ENCODE results near the gene DNTT. TPM values are rescaled to one million over a fixed set of nuclear protein-coding genes. Genes with fewer than 3 reads are reported as not detected.

DNTT gene
- total RNA-seq, 1 experiment from 2014 or later, result not detected

GRCh38 chr10:96309628-96310320 lies 5.5 kb downstream of the DNTT start:
- no peak for DNase-seq (ENCODE audit: low spot score)

- DNase-seq (ENCODE audit: low spot score), result no peak
Measured at GRCh38 chr10:96310321-96310669, 6.1 kb downstream of the DNTT start.

GRCh38 chr10:96311180-96311715 lies 7.0 kb downstream of the DNTT start:
- no peak for DNase-seq (ENCODE audit: low spot score)

DNA sequence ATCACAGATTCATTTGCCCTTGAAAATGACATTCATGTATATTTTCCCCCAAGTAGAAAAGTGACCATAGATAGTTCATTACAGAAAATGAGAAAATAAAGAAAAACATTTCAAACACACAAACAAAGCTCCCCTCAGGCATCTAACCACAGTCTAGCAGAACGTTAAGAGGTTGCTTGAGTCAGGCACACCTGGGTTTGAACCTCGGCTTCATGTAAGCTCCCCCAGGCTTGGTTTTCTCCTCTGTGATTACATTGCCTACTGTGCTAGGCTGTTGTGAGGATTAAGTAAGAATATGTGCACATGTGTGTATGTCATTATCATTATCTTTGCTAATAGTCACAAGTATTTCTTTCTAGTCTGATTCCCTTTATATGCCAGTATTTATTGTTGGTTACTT lies 9.1 kb downstream of the DNTT start:
- DNase-seq (ENCODE audit: low spot score), result no peak

DNA sequence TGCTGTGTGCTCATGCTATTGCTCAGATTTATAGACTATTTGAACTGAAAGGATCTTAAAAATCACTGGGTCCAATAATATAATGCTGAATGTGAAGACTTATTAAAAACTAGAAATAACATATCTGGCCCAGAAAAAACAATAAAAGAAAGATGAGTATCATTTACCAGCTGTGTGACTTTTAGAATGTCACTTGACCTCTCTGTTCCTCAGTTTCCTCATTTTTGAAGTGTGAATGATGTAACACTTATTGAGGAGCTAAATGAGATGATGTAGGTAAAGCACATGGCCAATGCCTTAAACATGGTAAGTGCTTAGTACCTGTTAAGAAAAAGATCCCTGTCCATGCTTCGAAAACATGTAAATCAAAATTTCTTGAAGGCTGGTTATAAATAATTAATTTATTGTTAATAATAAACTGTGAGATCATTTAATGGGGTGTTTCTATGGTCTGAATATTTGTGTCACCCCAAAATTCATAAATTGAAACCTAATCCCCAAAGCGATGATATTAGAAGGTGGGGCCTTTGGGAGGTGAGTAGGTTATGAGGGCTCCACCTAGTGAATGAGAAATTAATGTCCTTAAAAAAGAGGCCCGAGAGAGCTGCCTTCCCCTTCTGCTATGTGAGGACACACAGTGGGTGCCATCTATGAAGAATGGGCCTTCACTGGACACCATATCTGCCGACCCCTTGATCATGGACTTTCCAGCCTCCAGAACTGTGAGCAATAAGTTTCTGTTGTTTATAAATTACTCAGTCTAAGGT lies 13.0 kb downstream of the DNTT start:
- DNase-seq (ENCODE audit: low spot score), result no peak

DNA sequence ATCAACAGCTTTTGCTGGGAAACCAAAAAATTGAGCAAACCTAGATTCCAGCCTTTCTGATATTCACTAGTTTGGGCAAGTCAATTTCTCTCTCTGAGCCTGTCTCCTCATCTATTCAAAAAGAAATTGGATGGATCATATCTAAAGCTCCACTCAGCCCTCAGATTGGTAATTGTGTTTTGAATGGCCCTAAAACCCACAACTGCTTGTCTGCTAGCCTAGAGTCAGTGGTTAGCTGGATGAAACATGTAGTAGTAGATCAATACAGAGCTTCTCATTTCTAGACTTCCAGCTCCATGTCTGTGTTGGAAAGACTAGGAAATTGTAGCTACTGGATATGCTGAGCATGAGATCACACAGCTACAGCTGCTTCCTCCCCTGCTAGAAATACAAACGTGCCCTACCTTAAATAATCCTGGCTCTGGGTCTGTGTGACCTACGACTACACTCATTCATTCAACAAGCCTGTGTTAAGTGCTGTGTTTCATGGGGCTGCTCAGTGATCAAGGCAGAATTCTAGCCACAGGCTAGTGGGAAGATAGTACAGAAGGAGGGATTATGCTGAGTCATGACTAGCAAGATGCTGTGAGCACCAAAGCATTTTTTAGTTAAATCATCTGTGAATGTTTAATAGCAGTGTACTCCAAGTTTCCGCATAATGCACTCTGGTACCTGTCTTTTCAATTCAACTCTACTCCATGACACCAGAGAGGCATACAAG lies 15.7 kb downstream of the DNTT start:
- peak; percentile 14 for DNase-seq (ENCODE audit: low spot score)

DNA sequence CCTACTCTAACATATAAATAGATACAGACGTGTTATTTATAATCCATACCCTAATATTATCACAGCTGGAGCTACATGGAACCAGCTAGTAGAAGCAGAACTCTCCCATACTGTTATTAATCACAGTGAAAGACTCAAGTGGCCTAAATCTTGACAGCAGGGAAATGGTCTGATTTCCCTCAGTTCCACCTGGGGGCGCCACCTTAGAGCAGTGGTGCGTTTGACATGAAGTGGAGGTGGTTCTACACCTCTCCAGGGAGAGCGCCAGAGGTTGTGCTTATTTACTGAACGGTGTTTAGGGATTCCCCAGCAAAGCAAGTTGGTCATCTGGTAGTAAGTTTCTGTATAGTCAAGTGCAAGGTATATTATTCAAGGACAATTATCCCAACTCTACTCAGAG lies 17.6 kb downstream of the DNTT start:
- DNase-seq (ENCODE audit: low spot score), result no peak

DNA sequence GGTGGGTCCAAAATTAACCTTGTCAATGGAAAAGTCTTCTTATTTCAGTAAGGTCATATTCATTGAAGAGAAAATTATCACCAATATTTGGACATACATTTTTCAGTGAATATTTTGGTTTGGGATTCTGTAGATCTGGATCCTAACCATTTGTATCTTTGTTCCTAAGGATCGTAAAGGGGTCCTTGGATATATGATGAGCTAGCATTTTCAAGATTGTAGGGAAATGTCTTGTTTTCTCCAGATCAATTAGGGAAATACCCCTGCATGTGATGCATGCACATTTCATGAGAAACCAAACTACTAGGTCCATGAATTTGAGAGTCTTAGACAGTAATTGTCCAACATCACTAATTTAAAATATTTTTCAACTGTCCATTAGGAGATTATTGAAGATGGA lies 18.0 kb downstream of the DNTT start:
- no peak for DNase-seq (ENCODE audit: low spot score)

GRCh38 chr10:96324447-96324846 lies 20.2 kb downstream of the DNTT start:
- no peak for DNase-seq (ENCODE audit: low spot score)

DNA sequence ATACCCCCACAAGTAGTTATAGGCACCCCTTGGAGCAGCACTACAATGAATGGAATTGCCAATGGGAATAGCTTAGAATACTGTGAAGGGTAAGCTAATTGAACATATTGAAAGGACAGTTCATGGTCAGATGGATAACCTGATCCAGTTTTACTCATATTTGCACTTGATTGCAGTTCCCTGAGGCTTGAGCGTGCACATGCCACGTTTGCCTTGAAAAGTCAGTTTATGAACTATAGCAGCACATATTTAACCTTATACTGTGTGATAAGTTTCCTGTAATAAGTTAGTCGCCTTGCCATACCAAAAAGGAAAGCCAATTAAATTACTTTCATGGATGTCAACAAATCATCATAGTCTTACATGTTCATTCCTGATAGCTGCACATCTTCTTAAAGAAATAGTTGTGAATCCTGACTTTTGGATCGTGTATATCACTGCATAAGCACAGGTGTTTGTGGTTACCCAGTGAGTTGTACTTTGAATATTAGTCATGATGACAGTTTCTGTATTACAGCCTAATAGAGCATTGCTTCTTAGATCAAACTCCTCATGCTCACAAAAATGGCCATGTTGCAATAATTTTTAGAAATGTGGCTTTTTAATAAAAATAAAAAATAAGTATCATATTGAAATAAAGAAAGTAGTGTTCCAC lies 21.6 kb downstream of the DNTT start:
- no peak for DNase-seq (ENCODE audit: low spot score)

GRCh38 chr10:96327462-96327861 lies 23.2 kb downstream of the DNTT start:
- DNase-seq (ENCODE audit: low spot score), result no peak

GRCh38 chr10:96333101-96333500 lies 28.9 kb downstream of the DNTT start:
- no peak for DNase-seq (ENCODE audit: low spot score)

DNA sequence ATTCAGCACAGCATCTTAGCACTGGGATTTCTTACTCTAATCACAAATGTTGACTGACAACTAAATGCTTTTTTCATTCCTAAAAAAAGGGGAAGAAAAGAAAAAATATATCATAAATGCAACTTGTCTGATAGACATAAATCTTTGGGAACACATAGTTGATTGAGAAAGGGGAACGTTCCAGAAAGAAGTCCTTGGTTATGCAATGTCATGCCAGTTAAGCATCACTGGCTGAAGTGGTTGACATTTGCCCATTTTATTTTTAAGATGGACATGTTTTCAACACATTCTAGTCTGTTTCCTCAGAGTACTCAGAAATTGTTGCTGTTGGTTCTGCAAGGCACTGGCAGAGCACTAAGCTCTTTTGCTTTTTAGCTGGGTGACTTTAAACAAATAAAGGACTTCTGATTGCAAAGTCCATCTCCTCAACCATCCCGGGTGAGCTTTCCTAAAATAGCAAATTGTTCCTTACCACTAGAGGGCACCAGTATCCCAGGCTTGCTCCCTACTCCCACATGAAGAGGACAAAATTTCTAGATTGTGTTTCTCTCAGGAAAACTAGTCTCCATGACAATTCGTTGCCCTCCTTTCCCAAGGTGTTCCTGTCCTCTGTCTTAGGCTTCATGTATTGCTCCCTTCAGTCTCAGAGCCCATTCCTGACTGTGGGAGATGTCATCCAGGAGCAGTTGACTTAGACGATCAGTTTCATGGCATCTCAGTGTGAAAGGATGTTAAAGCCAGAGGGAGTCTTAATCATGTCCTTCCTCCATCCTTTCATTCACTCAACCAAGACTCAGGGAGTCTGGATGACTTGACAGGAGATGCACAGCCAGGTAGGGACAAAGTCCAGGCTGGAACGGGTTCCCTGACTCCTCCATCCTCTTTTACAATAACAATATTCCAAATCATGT lies 30.6 kb downstream of the DNTT start:
- DNase-seq (ENCODE audit: low spot score), result peak; percentile 37

DNA sequence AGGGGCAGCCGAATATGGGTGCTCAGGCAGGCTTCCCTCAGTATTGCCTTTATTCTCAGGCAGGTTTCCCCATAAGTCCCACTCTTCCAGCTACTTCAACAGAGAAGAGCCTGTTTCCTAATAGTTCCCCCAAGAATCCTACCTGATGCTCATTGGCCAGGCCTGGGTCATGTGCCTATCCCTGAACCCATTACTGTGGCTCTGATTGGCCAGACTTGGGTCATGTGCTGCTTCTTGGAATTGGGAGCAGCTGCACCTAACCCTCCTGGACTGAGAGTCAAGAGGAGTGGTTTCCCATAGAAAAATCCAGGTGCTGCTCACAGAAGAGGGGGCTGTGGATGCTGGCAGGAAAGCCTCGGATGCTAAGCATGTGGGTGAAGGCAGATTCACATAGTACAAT lies 32.9 kb downstream of the DNTT start:
- no peak for DNase-seq (ENCODE audit: low spot score)

DNA sequence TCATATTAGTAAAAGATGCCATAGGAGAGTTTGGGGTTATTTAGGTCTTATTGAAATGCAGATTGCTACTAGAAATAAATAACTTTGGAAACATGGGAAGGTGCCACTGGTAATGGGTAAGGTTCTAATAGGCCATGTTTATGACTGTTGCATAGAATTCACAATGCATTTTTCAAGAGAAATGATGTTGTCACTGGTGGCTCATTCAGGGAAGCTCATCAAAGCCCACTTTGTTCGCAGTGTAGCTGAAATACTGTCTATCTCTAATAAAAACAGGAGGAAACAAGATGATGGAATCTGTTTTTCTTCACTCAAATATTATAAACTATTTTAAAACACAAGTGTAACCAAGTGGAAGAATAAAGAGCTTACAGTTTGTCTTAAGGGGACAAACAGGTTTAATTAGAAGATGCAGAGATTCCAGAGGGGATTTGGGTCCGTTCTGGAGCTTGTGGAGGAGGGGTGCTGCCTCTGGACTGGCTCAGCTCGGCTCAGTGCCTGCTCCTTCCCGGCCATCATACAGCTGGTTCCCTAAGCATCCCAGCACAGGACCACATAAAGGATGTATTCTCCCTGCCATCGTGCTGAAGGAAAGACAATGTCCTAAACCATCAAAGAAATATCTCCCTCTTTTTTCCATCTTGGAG lies 34.2 kb downstream of the DNTT start:
- DNase-seq (ENCODE audit: low spot score), result no peak

GRCh38 chr10:96339383-96339782 lies 35.1 kb downstream of the DNTT start:
- DNase-seq (ENCODE audit: low spot score), result no peak

- peak; percentile 77 for DNase-seq (ENCODE audit: low spot score)
Measured at GRCh38 chr10:96339956-96340904, 36.0 kb downstream of the DNTT start.

- DNase-seq (ENCODE audit: low spot score), result no peak
Measured at GRCh38 chr10:96341219-96342182, 37.3 kb downstream of the DNTT start.
